ENCODE data around the gene ATXN2.
"Not testable (repeated sequence)": the region's sequence is repeated elsewhere in the genome, so short reads cannot be mapped to it uniquely, and the experiment has no call there.

Gene ATXN2

DNA sequence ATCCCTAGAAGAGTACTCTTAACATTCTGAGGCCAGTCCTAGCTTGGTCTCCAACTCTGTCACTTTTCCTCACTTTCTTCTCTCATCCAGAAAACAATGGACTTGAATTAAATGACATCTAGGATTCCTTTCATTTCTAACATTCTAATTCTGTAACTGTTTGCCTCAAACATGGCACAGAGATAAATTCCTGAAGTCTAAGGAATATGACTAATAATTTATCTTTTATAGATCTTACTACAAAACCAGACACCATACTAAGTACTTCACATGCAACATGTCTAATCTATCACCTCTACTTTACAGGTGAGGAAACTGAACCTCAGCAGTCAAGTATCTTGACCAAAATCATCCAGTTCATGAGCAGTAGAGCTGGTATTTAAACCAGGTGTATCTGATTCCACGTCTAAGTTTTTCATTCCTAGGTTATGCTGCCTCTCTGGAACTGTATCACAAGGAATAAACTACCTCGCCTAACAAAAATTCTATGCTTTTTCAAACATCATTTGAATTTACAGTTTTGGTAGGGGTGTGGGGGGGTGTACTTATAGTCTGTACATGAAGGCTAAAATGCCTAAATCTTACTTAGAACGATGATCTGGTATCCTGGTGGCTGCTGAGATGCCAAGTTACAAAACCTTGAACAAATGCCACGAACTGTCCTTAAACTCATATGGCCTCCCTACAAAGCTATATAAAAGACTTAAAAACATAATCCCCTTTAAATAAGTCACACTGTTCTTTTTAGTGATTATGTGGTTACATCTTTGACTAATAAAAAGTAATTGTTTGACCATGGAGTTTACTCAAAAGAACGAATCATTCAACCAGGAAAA lies 41.6 kb downstream of the ATXN2 start:
- no peak for TF ChIP-seq EZH2 (IDR thresholded peaks at IDR 0.05; ENCODE audit: borderline replicate concordance, low read length)
- TF ChIP-seq, protein P1, sequence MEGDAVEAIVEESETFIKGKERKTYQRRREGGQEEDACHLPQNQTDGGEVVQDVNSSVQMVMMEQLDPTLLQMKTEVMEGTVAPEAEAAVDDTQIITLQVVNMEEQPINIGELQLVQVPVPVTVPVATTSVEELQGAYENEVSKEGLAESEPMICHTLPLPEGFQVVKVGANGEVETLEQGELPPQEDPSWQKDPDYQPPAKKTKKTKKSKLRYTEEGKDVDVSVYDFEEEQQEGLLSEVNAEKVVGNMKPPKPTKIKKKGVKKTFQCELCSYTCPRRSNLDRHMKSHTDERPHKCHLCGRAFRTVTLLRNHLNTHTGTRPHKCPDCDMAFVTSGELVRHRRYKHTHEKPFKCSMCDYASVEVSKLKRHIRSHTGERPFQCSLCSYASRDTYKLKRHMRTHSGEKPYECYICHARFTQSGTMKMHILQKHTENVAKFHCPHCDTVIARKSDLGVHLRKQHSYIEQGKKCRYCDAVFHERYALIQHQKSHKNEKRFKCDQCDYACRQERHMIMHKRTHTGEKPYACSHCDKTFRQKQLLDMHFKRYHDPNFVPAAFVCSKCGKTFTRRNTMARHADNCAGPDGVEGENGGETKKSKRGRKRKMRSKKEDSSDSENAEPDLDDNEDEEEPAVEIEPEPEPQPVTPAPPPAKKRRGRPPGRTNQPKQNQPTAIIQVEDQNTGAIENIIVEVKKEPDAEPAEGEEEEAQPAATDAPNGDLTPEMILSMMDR (IDR thresholded peaks at IDR 0.05; ENCODE audit: low read length): no peak
- Histone ChIP-seq H3K27ac (ENCODE audit: low read depth, low read length, poor library complexity, severe bottlenecking) (no peak overlapping the region), H3K79me2 (ENCODE audit: insufficient read depth, low read length) (peaks cover 18% of the 10 kb centered on the region), H3K9ac (ENCODE audit: low read length) (no peak overlapping the region), H3K27me3 (ENCODE audit: insufficient read depth, low read length) (no peaks in the 10 kb centered on the region), H4K20me1 (ENCODE audit: insufficient read depth, low read length) (no peaks in the 10 kb centered on the region), H3K4me2 (ENCODE audit: low read length) (no peak overlapping the region), H3F3A (ENCODE audit: insufficient read depth, low read length) (no peaks in the 10 kb centered on the region), H3K9me2 (ENCODE audit: low read depth, low read length) (no peaks in the 10 kb centered on the region), H2AFZ (ENCODE audit: low read length) (no peak overlapping the region), H3K9me3 (ENCODE audit: low read length) (no peaks in the 10 kb centered on the region), H3K36me3 (ENCODE audit: insufficient read depth, low read length) (peaks cover 11% of the 10 kb centered on the region), H3K4me1 (ENCODE audit: insufficient read depth, low read length, severe bottlenecking) (no peaks in the 10 kb centered on the region), H3K4me3 (ENCODE audit: low read depth, low read length, poor library complexity, severe bottlenecking) (no peak overlapping the region)

DNA sequence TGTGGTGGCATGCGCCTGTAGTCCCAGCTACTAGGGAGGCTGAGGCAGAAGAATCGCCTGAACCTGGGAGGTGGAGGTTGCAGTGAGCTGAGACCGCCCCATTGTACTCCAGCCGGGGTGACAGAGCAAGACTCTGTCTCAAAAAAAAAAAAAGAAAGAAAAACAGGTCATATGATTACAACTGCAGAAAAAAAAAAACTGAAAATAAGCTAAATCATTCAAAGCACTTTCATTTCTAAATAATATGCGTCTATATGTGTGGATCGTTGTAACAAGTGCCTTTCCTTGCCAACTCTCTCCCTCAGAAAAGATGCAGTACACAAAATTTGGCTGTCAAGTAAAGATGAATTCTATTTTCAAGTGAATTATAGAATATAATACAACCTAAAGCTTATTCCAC lies 42.4 kb downstream of the ATXN2 start:
- no peak for TF ChIP-seq EZH2 (IDR thresholded peaks at IDR 0.05; ENCODE audit: borderline replicate concordance, low read length)
- TF ChIP-seq, protein P1 (IDR thresholded peaks at IDR 0.05; ENCODE audit: low read length): no peak
- Histone ChIP-seq H3K27ac (ENCODE audit: low read depth, low read length, poor library complexity, severe bottlenecking) (no peak overlapping the region), H3K36me3 (ENCODE audit: insufficient read depth, low read length) (peaks cover 17% of the 10 kb centered on the region), H3K79me2 (ENCODE audit: insufficient read depth, low read length) (peaks cover 18% of the 10 kb centered on the region), H3K4me1 (ENCODE audit: insufficient read depth, low read length, severe bottlenecking) (no peaks in the 10 kb centered on the region), H3K4me3 (ENCODE audit: low read depth, low read length, poor library complexity, severe bottlenecking) (no peak overlapping the region), H3K9me3 (ENCODE audit: low read length) (no peaks in the 10 kb centered on the region), H4K20me1 (ENCODE audit: insufficient read depth, low read length) (no peaks in the 10 kb centered on the region), H3K9me2 (ENCODE audit: low read depth, low read length) (no peaks in the 10 kb centered on the region), H3K27me3 (ENCODE audit: insufficient read depth, low read length) (no peaks in the 10 kb centered on the region), H3K4me2 (ENCODE audit: low read length) (no peak overlapping the region), H3F3A (ENCODE audit: insufficient read depth, low read length) (no peaks in the 10 kb centered on the region), H3K9ac (ENCODE audit: low read length) (no peak overlapping the region), H2AFZ (ENCODE audit: low read length) (no peak overlapping the region)

DNA sequence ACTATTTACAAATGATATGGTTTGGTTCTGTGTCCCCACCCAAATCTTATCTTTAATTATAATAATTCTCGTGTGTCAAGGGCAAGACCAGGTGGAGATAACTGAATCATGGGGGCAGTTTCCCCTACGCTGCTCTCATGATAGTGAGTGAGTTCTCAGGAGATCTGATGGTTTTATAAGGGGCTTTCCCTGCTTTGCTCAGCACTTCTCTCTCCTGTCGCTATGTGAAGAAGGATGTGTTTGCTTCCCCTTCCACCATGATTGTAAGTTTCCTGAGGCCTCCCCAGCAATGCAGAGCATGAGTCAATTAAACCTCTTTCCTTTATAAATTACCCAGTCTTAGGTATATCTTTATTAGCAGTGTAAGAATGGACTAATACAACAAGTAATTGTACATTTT lies 43.8 kb downstream of the ATXN2 start:
- H3K27me3 ChIP-seq (ENCODE audit: insufficient read depth, low read length); H3K9ac ChIP-seq (ENCODE audit: low read length); H3K4me1 ChIP-seq (ENCODE audit: insufficient read depth, low read length, severe bottlenecking); H3K4me2 ChIP-seq (ENCODE audit: low read length); H3F3A ChIP-seq (ENCODE audit: insufficient read depth, low read length); H3K9me3 ChIP-seq (ENCODE audit: low read length); H2AFZ ChIP-seq (ENCODE audit: low read length); H4K20me1 ChIP-seq (ENCODE audit: insufficient read depth, low read length); H3K4me3 ChIP-seq (ENCODE audit: low read depth, low read length, poor library complexity, severe bottlenecking); H3K27ac ChIP-seq (ENCODE audit: low read depth, low read length, poor library complexity, severe bottlenecking); H3K9me2 ChIP-seq (ENCODE audit: low read depth, low read length): not testable (repeated sequence)
- Histone ChIP-seq H3K79me2 (ENCODE audit: insufficient read depth, low read length) (peaks cover 18% of the 10 kb centered on the region), H3K36me3 (ENCODE audit: insufficient read depth, low read length) (peaks cover 17% of the 10 kb centered on the region)
